Ishikawa (cell line): ENCODE data around the gene MOBP.

ENCODE experiments used
- CEBPB ChIP-seq: IDR thresholded peaks from 2 replicates; pipeline ENCODE4 v1.6.1; 2012
- CREB1 ChIP-seq: IDR thresholded peaks from 2 replicates; pipeline ENCODE4 v1.6.1; 2012; ENCODE audit warnings: low read depth
- EGR1 ChIP-seq: IDR thresholded peaks from 2 replicates; pipeline ENCODE4 v1.6.1; 2012
- EP300 ChIP-seq: IDR thresholded peaks from 2 replicates; pipeline ENCODE4 v1.6.1; 2012; ENCODE audit warnings: borderline replicate concordance
- FOXM1 ChIP-seq: IDR thresholded peaks from 2 replicates; pipeline ENCODE4 v1.6.1; 2012; ENCODE audit warnings: low read depth, borderline replicate concordance
- MAX ChIP-seq: IDR thresholded peaks from 2 replicates; pipeline ENCODE4 v1.6.1; 2012
- NFIC ChIP-seq: IDR thresholded peaks from 2 replicates; pipeline ENCODE4 v1.6.1; 2012
- RAD21 ChIP-seq: IDR thresholded peaks from 2 replicates; pipeline ENCODE4 v1.6.1; 2012; ENCODE audit warnings: low read depth
- REST ChIP-seq: IDR thresholded peaks from 2 replicates; pipeline ENCODE4 v1.6.1; 2012; ENCODE audit warnings: low read depth, mild to moderate bottlenecking
- TAF1 ChIP-seq: IDR thresholded peaks from 2 replicates; pipeline ENCODE4 v1.6.1; 2012; ENCODE audit warnings: low read depth, mild to moderate bottlenecking
- TCF12 ChIP-seq: IDR thresholded peaks from 2 replicates; pipeline ENCODE4 v1.6.1; 2012; ENCODE audit warnings: low read depth
- USF1 ChIP-seq: IDR thresholded peaks from 2 replicates; pipeline ENCODE4 v1.6.1; 2012
- YY1 ChIP-seq: IDR thresholded peaks from 2 replicates; pipeline ENCODE4 v1.6.1; 2012; ENCODE audit warnings: low read depth
- ZBTB7A ChIP-seq: IDR thresholded peaks from 2 replicates; pipeline ENCODE4 v1.6.1; 2012; ENCODE audit warnings: low read depth

GRCh38 chr3:39531665-39532064 is 64.2 kb downstream of the MOBP start:
- TF ChIP-seq RAD21 (no peak), TAF1 (no peak), YY1 (no peak), TCF12 (no peak), REST (no peak), CEBPB (no peak), NFIC (no peak), USF1 (no peak), ZBTB7A (no peak), MAX (no peak), EP300 (no peak), EGR1 (no peak), FOXM1 (no peak), CREB1 (no peak)
